D721Med (cell line): ENCODE results near the gene CPXM2.

ENCODE experiments used
- DNase-seq: peaks from one replicate; pipeline ENCODE4 v3.0.0; 2011; ENCODE audit warnings: low spot score; ENCODE audit not compliant: insufficient read length
- FAIRE-seq: peaks from 2 replicates; lab custom pipeline; 2011; peaks lifted over from hg19 to GRCh38; lab: Jason Lieb, UNC
- CTCF ChIP-seq: IDR thresholded peaks from 2 replicates; pipeline ENCODE4 v1.5.1; 2012; ENCODE audit warnings: mild to moderate bottlenecking, control low read depth; ENCODE audit not compliant: insufficient read depth; ENCODE audit errors: missing control alignments

The CPXM2 gene

GRCh38 chr10:123870260-123870659, 21.3 kb downstream of the CPXM2 start:
- no peak for TF ChIP-seq CTCF
- FAIRE-seq (no peak), DNase-seq (no peak)

- no peak for TF ChIP-seq CTCF
- DNase-seq (no peak), FAIRE-seq (no peak)
Measured at GRCh38 chr10:123869020-123869414, 22.6 kb downstream of the CPXM2 start.

- no peak for TF ChIP-seq CTCF
- DNase-seq = no peak
- FAIRE-seq = no peak
Measured at GRCh38 chr10:123868038-123869019, 23.3 kb downstream of the CPXM2 start.

GRCh38 chr10:123865880-123866279, 25.7 kb downstream of the CPXM2 start:
- DNase-seq (no peak), FAIRE-seq (no peak)

GRCh38 chr10:123865350-123865749, 26.3 kb downstream of the CPXM2 start:
- FAIRE-seq = no peak
- TF ChIP-seq CTCF = no peak
- no peak for DNase-seq

More at GRCh38 chr10:123865880-123866279, 25.7 kb downstream of the CPXM2 start:
- no peak for TF ChIP-seq CTCF

- FAIRE-seq (no peak), DNase-seq (no peak)
- no peak for TF ChIP-seq CTCF
Measured at GRCh38 chr10:123864923-123865322, 26.7 kb downstream of the CPXM2 start.

GRCh38 chr10:123863721-123864482, 27.7 kb downstream of the CPXM2 start:
- FAIRE-seq = no peak
- DNase-seq = no peak
- no peak for TF ChIP-seq CTCF
